GM12878 (cell line): ENCODE measurements around the gene MRPL38. TPM values are rescaled to one million over a fixed set of nuclear protein-coding genes. Genes with fewer than 3 reads are reported as not detected.

ENCODE experiments used
- ATAC-seq: fragments of 200-7000 bp; cut with Tn5 transposase; 3 replicates; pipeline ENCODE4 v1.9.1; 2020; ENCODE audit warnings: mild to moderate bottlenecking, moderate library complexity
- BruUV-seq: library from RNA; stranded (reverse); fragments of 400-500 nt; replicated peaks from 2 replicates; lab custom pipeline; 2021; lab: Mats Ljungman, UMichigan
- CTCF ChIA-PET: fragments of 300-600 bp; sonication (Branson Sonifier 250); formaldehyde crosslinking; extraction: SDS; loops from one replicate; lab custom pipeline; 2021; ENCODE audit warnings: inconsistent platforms; lab: Yijun Ruan, JAX
- POLR2A ChIA-PET: fragments of 350-600 bp; formaldehyde crosslinking; extraction: SDS; loops from one replicate; lab custom pipeline; 2021; ENCODE audit warnings: inconsistent platforms; lab: Charles Lee
- RAD21 ChIA-PET: fragments of 300-600 bp; sonication (Branson Sonifier 250); formaldehyde crosslinking; loops from one replicate; lab custom pipeline; 2023; ENCODE audit warnings: antibody characterized with exemption; ENCODE audit not compliant: unreplicated experiment; lab: Charles Lee
- SMC1A ChIA-PET: fragments of 300-600 bp; sonication (Branson Sonifier 250); formaldehyde crosslinking; loops from one replicate; lab custom pipeline; 2023; ENCODE audit not compliant: unreplicated experiment, uncharacterized antibody; lab: Charles Lee
- DNase-seq: peaks from one replicate; pipeline ENCODE4 v3.0.0-alpha.2; 2011; ENCODE audit warnings: low read depth, low spot score
- FAIRE-seq: peaks from 3 replicates; lab custom pipeline; 2011; peaks lifted over from hg19 to GRCh38; lab: Jason Lieb, UNC
- H2AFZ ChIP-seq: 2 replicates; pipeline ENCODE4 v1.6.0; 2011; ENCODE audit warnings: low read depth, low read length, control low read depth; ENCODE audit not compliant: control insufficient read depth
- H3K27ac ChIP-seq: 2 replicates; pipeline ENCODE4 v1.5.1; 2011; ENCODE audit warnings: control low read depth; ENCODE audit not compliant: control insufficient read depth, insufficient read depth
- H3K27me3 ChIP-seq, 2 experiments: replicated peaks in 1 of 2; 2 replicates each; pipeline versions ENCODE4 v1.6.0 to v1.6.1; 2011; ENCODE audit warnings: low read length in 1 of 2; ENCODE audit not compliant: control insufficient read depth in 2 of 2, insufficient read depth in 2 of 2
- H3K36me3 ChIP-seq, 2 experiments: 2 replicates each; pipeline ENCODE4 v1.5.1; 2011; ENCODE audit warnings: low read length in 1 of 2; ENCODE audit not compliant: control insufficient read depth in 2 of 2, insufficient read depth in 2 of 2
- H3K4me1 ChIP-seq: 2 replicates; pipeline ENCODE4 v1.6.1; 2011; ENCODE audit warnings: mild to moderate bottlenecking, low read length, moderate library complexity, mixed read lengths; ENCODE audit not compliant: control insufficient read depth, insufficient read depth
- H3K4me2 ChIP-seq: 2 replicates; pipeline ENCODE4 v1.6.0; 2011; ENCODE audit warnings: control low read depth; ENCODE audit not compliant: control insufficient read depth, insufficient read depth
- H3K4me3 ChIP-seq: fragments of 200-600 bp; sonication (generic); 2 replicates; pipeline ENCODE4 v1.5.1; 2016
- H3K79me2 ChIP-seq: 2 replicates; pipeline ENCODE4 v1.6.0; 2011; ENCODE audit warnings: low read length; ENCODE audit not compliant: control insufficient read depth, insufficient read depth
- H3K9ac ChIP-seq: 2 replicates; pipeline ENCODE4 v1.8.0; 2011; ENCODE audit warnings: low read length, control low read depth, mixed read lengths; ENCODE audit not compliant: control insufficient read depth, insufficient read depth
- H3K9me3 ChIP-seq: replicated peaks from 3 replicates; pipeline ENCODE4 v1.5.1; 2011; ENCODE audit warnings: mild to moderate bottlenecking, low read length; ENCODE audit not compliant: control insufficient read depth, insufficient read depth
- H4K20me1 ChIP-seq: 2 replicates; pipeline ENCODE4 v1.6.0; 2011; ENCODE audit not compliant: control insufficient read depth, insufficient read depth
- BHLHE40 ChIP-seq, 2 experiments: fragments of 450-650 bp in 1 of 2; IDR thresholded peaks; 2 replicates each; pipeline ENCODE4 v1.6.1; 2011 to 2017; ENCODE audit warnings: low read depth in 2 of 2, borderline replicate concordance in 1 of 2, improper control_type of control experiment in 1 of 2, low read length in 1 of 2, mild to moderate bottlenecking in 1 of 2
- BRCA1 ChIP-seq: IDR thresholded peaks from 2 replicates; pipeline ENCODE4 v1.6.1; 2011; ENCODE audit warnings: low read depth, low read length, improper control_type of control experiment
- CBFB ChIP-seq: IDR thresholded peaks from 2 replicates; pipeline ENCODE4 v1.6.1; 2016; ENCODE audit warnings: antibody characterized with exemption, low read depth
- CUX1 ChIP-seq: IDR thresholded peaks from 2 replicates; pipeline ENCODE4 v1.6.1; 2012; ENCODE audit warnings: improper control_type of control experiment, low read depth, low read length; ENCODE audit not compliant: insufficient replicate concordance
- ELK1 ChIP-seq: IDR thresholded peaks from 2 replicates; pipeline ENCODE4 v1.6.1; 2012; ENCODE audit warnings: low read depth, low read length, improper control_type of control experiment
- GATAD2B ChIP-seq: fragments of 450-650 bp; conservative IDR thresholded peaks from 2 replicates; pipeline ENCODE4 v1.6.1; 2017; ENCODE audit warnings: low read depth, mild to moderate bottlenecking, moderate library complexity
- KAT2A ChIP-seq: conservative IDR thresholded peaks from 2 replicates; pipeline ENCODE4 v1.6.1; 2011; ENCODE audit warnings: low read depth, low read length; ENCODE audit not compliant: control insufficient read depth
- NFIC ChIP-seq: IDR thresholded peaks from 2 replicates; pipeline ENCODE4 v1.6.1; 2012; ENCODE audit warnings: low read depth, mild to moderate bottlenecking, inconsistent platforms, low read length, moderate library complexity
- POLR2AphosphoS2 ChIP-seq: IDR thresholded peaks from 2 replicates; pipeline ENCODE4 v1.6.1; 2011; ENCODE audit warnings: low read depth, mild to moderate bottlenecking, low read length, improper control_type of control experiment, moderate library complexity
- SPI1 ChIP-seq: IDR thresholded peaks from 2 replicates; pipeline ENCODE4 v1.6.1; 2011; ENCODE audit warnings: low read depth, mild to moderate bottlenecking, low read length, moderate library complexity, borderline replicate concordance; ENCODE audit not compliant: insufficient read depth
- SREBF1 ChIP-seq: IDR thresholded peaks from 2 replicates; pipeline ENCODE4 v1.6.1; 2012; ENCODE audit warnings: mild to moderate bottlenecking, low read length
- SREBF2 ChIP-seq: IDR thresholded peaks from 2 replicates; pipeline ENCODE4 v1.6.1; 2012; ENCODE audit warnings: mild to moderate bottlenecking, low read length
- TCF7 ChIP-seq: IDR thresholded peaks from 2 replicates; pipeline ENCODE4 v1.6.1; 2014; ENCODE audit warnings: antibody characterized with exemption, borderline replicate concordance
- ZNF217 ChIP-seq: fragments of 450-650 bp; IDR thresholded peaks from 2 replicates; pipeline ENCODE4 v1.6.1; 2017; ENCODE audit warnings: antibody characterized with exemption, mild to moderate bottlenecking
- WGBS: methylation state at CpG from one replicate; pipeline ENCODE4 v1.1.6; 2016; ENCODE audit warnings: low lambda C conversion rate; ENCODE audit not compliant: insufficient replicate concordance, insufficient coverage; ENCODE audit errors: missing lambda C conversion rate; 5-methylcytosine and 5-hydroxymethylcytosine counted together
- in situ Hi-C: fragments of 300-500 bp; cut with MboI; formaldehyde crosslinking; loops from 9 replicates; pipeline ENCODE4 v1.14.3; 2018; ENCODE audit warnings: mixed read lengths
- intact Hi-C: fragments of 100-400 bp; cut with micrococcal nuclease; formaldehyde crosslinking; loops from one replicate; pipeline ENCODE4 v1.14.2; 2022; ENCODE audit not compliant: unreplicated experiment
- polyA plus RNA-seq, 11 experiments: library from polyadenylated mRNA; depleted of rRNA in 4 of 11; unstranded in 6 of 11; stranded (reverse) in 5 of 11; fragments of >200 nt; fragmentation: Nextera tagmentation in 4 of 11; fragmentation: Illumina TruSeq in 1 of 11; extraction: Ambion mirVana in 4 of 11; extraction: Trizol in 1 of 11; gene quantifications; 1 replicate in 1 of 11; 2 replicates in 10 of 11; pipeline versions ENCODE4 v1.2.1 to v1.2.3, GENCODE V29; 2011 to 2016; ENCODE audit warnings: inconsistent platforms in 2 of 11, missing spikeins in 2 of 11, low read depth in 1 of 11
- total RNA-seq, 4 experiments: library from RNA; depleted of rRNA in 3 of 4; stranded (reverse); fragments of >200 nt in 3 of 4; fragmentation: Illumina TruSeq in 1 of 4; extraction: Trizol in 1 of 4; gene quantifications; 2 replicates each; pipeline versions ENCODE4 v1.2.1 to v1.2.3, GENCODE V29; 2013 to 2021

The MRPL38 gene
- total and polyA plus RNA-seq, 10 of the 15 experiments (the other 5 are each of a cell fraction or from before 2014, with no cell fraction given) = 6.6 to 205 (median 53.1) TPM

- Histone ChIP-seq H3K27me3 (no peaks in the 10 kb centered on the region), H3K4me1 (no peaks in the 10 kb centered on the region), H3K27ac (no peak overlapping the region), H3K9ac (no peak overlapping the region), H4K20me1 (no peaks in the 10 kb centered on the region), H3K36me3 (no peaks in the 10 kb centered on the region), H3K4me2 (no peak overlapping the region), H3K9me3 (no peaks in the 10 kb centered on the region), H3K4me3 (no peak overlapping the region), H3K79me2 (no peaks in the 10 kb centered on the region), H2AFZ (no peak overlapping the region)
- 81% methylated on average over 19 of the region's 19 CpGs for WGBS
- no peak for DNase-seq
- no peak for FAIRE-seq
- RAD21 ChIA-PET = no interaction called here
- POLR2A ChIA-PET = no interaction called here
- BruUV-seq = no TSS peak
- ATAC-seq = no peak; the same call in 2 of the 3 replicates
- CTCF ChIA-PET = interaction anchor here (1.2 kb wide), 1 partner anchor 18 kb away, joined by 3 read pairs; no protein-coding TSS in a partner anchor
- in situ Hi-C loops = no loop called here
- intact Hi-C loops = no loop called here
- SMC1A ChIA-PET = interaction anchor here (0.7 kb wide), 1 partner anchor 42 kb away, joined by 3 read pairs; no protein-coding TSS in a partner anchor
- no peak for TF ChIP-seq POLR2AphosphoS2
- TF ChIP-seq KAT2A = no peak
- no peak for TF ChIP-seq NFIC
- TF ChIP-seq GATAD2B = no peak
- TF ChIP-seq BRCA1 = no peak
- TF ChIP-seq CBFB = no peak
- no peak for TF ChIP-seq ZNF217
- no peak for TF ChIP-seq CUX1
- no peak for TF ChIP-seq SREBF2
- TF ChIP-seq SREBF1 = no peak
- no peak for TF ChIP-seq SPI1
- TF ChIP-seq BHLHE40 (IDR thresholded peaks at IDR 0.05; ENCODE audit: borderline replicate concordance in 1 of 2, low read depth in 2 of 2, low read length in 1 of 2) = no peak
- TF ChIP-seq TCF7 = no peak
- TF ChIP-seq ELK1 = no peak
Observed at GRCh38 chr17:75922963-75923874, 18.5 kb upstream of the MRPL38 start.
